Placental pericyte (primary cell): Measurements from ENCODE around the gene TMC7. TPM values are rescaled to one million over a fixed set of nuclear protein-coding genes. Genes with fewer than 3 reads are reported as not detected.

Experiments used
- small RNA-seq: library from RNA; depleted of rRNA; stranded (forward); fragments of <200 nt; gene quantifications from one replicate; pipeline ENCODE3, GENCODE V24; 2012; ENCODE audit warnings: low replicate concordance
- total RNA-seq: library from RNA; depleted of rRNA; stranded (reverse); fragments of >200 nt; gene quantifications from 2 replicates; pipeline ENCODE4 v1.2.3, GENCODE V29; 2012

Gene TMC7
- total RNA-seq = 0.22 and 0.43 TPM in 2 replicates

DNA sequence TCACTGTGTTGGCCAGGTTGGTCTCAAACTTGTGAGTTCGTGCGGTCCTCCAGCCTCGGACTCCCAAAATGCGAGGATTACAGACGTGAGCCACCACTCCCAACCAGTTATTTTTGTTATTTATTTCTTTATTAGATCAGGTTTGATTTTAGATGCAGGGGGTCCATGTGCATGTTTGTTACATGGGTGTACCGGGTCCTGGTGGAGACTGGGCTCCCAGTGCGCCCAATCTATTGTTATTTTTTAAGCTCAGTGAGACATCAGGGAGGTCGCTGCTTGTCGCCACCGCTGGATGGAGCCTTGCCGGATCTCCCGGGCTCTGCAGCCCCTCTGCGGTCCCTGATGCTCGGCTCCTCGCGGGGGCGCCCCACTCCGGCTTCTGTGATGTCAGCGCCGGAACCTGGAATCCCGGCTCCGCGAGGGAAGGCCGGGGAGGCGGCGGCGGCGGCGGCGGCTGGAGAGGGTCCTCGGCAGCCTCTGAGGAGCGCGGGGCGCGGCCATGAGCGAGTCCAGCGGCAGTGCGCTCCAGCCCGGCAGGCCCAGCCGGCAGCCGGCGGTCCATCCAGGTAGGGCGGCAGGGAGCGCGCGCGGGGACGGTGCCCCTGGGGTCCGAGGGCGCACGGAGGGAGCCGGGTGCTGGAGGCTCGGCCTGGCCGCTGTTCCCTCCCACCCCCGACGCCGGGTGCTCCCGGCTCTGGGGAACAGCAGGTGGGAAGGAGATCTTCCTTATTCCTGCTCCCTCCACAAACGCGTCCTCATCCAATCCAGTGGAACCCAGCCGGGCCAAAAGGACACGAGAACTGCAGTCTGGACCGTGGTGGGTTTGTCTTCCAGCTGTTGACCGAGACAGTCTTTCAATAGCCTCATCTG lies at the start of gene TMC7:
Gene TMC7 (plus strand): TSS at position 370 of the 870 bp plus-strand sequence. CDS start 130 bp downstream, at position 500.

GRCh38 chr16:19067349-19068236 lies 83.9 kb downstream of the TMC7 start, which contains the start of gene COQ7:
TSS of gene COQ7 (plus strand) at chr16:19067614. CDS start at chr16:19067665, 51 bp downstream.

Small RNA genes lying within 50 kb of the gene (small RNA-seq; reads per million reads assigned to genes)
- 0.55 reads per million, percentile 22 among the genes with 10 or more reads in this experiment for gene RNU6-1340P

Other genes starting within 250 kb of the TMC7 start
- 542 and 1,043 TPM in 2 replicates for gene RPS15A, start 193.6 kb upstream of the TMC7 start, total RNA-seq
- 290 and 335 TPM in 2 replicates for gene ARL6IP1, start 182.4 kb upstream of the TMC7 start, total RNA-seq
- 72.7 and 78.2 TPM in 2 replicates for gene SMG1, start 57.5 kb upstream of the TMC7 start, total RNA-seq
- 10.3 and 20.1 TPM in 2 replicates for gene COQ7, start 83.7 kb downstream of the TMC7 start, total RNA-seq
- gene ITPRIPL2, start 130.0 kb downstream of the TMC7 start, total RNA-seq = 31.7 and 139 TPM in 2 replicates
- 0.43 and 0.66 TPM in 2 replicates for gene SYT17, start 184.3 kb downstream of the TMC7 start, total RNA-seq